GM12878 (cell line): ENCODE measurements around the gene CFAP45. TPM values are rescaled to one million over a fixed set of nuclear protein-coding genes. Genes with fewer than 3 reads are reported as not detected.

Source experiments
- ATF7 ChIP-seq: fragments of 450-650 bp; IDR thresholded peaks from 2 replicates; pipeline ENCODE4 v1.6.1; 2016; ENCODE audit warnings: low read depth, mild to moderate bottlenecking
- CBFB ChIP-seq: IDR thresholded peaks from 2 replicates; pipeline ENCODE4 v1.6.1; 2016; ENCODE audit warnings: antibody characterized with exemption, low read depth
- EZH2 ChIP-seq: IDR thresholded peaks from 2 replicates; pipeline ENCODE4 v1.6.1; 2012; ENCODE audit warnings: low read depth, mild to moderate bottlenecking, control low read depth, inconsistent platforms, low read length, borderline replicate concordance; ENCODE audit not compliant: control insufficient read depth
- FOXM1 ChIP-seq: IDR thresholded peaks from 2 replicates; pipeline ENCODE4 v1.6.1; 2012; ENCODE audit warnings: low read depth, mild to moderate bottlenecking, inconsistent platforms, low read length, moderate library complexity
- HSF1 ChIP-seq: fragments of 150-350 bp; IDR thresholded peaks from 2 replicates; pipeline ENCODE4 v1.6.1; 2014; ENCODE audit warnings: mild to moderate bottlenecking, low read depth, low read length
- IKZF1 ChIP-seq: fragments of 450-650 bp; conservative IDR thresholded peaks from 2 replicates; pipeline ENCODE4 v1.6.1; 2017; ENCODE audit warnings: antibody characterized with exemption, mild to moderate bottlenecking
- KLF5 ChIP-seq: fragments of 450-650 bp; IDR thresholded peaks from 2 replicates; pipeline ENCODE4 v1.6.1; 2014; ENCODE audit warnings: mild to moderate bottlenecking; ENCODE audit not compliant: partially characterized antibody
- NBN ChIP-seq: fragments of 450-650 bp; IDR thresholded peaks from 2 replicates; pipeline ENCODE4 v1.6.1; 2016
- NR2F1 ChIP-seq: fragments of 450-650 bp; conservative IDR thresholded peaks from 2 replicates; pipeline ENCODE4 v1.6.1; 2017; ENCODE audit warnings: mild to moderate bottlenecking
- SMAD5 ChIP-seq: IDR thresholded peaks from 2 replicates; pipeline ENCODE4 v1.6.1; 2016; ENCODE audit warnings: antibody characterized with exemption, low read depth
- polyA plus RNA-seq, 11 experiments: library from polyadenylated mRNA; depleted of rRNA in 4 of 11; unstranded in 6 of 11; stranded (reverse) in 5 of 11; fragments of >200 nt; fragmentation: Nextera tagmentation in 4 of 11; fragmentation: Illumina TruSeq in 1 of 11; extraction: Ambion mirVana in 4 of 11; extraction: Trizol in 1 of 11; gene quantifications; 1 replicate in 1 of 11; 2 replicates in 10 of 11; pipeline versions ENCODE4 v1.2.1 to v1.2.3, GENCODE V29; 2011 to 2016; ENCODE audit warnings: inconsistent platforms in 2 of 11, missing spikeins in 2 of 11, low read depth in 1 of 11
- total RNA-seq, 4 experiments: library from RNA; depleted of rRNA in 3 of 4; stranded (reverse); fragments of >200 nt in 3 of 4; fragmentation: Illumina TruSeq in 1 of 4; extraction: Trizol in 1 of 4; gene quantifications; 2 replicates each; pipeline versions ENCODE4 v1.2.1 to v1.2.3, GENCODE V29; 2013 to 2021
- TF ChIP-seq, protein P1 (sequence below): fragments of 450-650 bp; IDR thresholded peaks from 2 replicates; pipeline ENCODE4 v1.6.1; 2018; ENCODE audit warnings: mild to moderate bottlenecking, low read depth, moderate library complexity; ENCODE audit not compliant: partially characterized antibody
- TF ChIP-seq, protein P2 (sequence below): fragments of 450-650 bp; IDR thresholded peaks from 2 replicates; pipeline ENCODE4 v1.6.1; 2017; ENCODE audit warnings: low read depth, mild to moderate bottlenecking, moderate library complexity

The CFAP45 gene
- total and polyA plus RNA-seq, 10 of the 15 experiments (the other 5 are each of a cell fraction or from before 2014, with no cell fraction given), result 0.43 to 0.91 (median 0.67) TPM

- no peak for TF ChIP-seq HSF1
- peak; percentile 70 for TF ChIP-seq IKZF1
- TF ChIP-seq CBFB, result peak; percentile 39; the same call in 1 of the 2 replicates
- TF ChIP-seq NBN, result no peak
- no peak for TF ChIP-seq SMAD5
- TF ChIP-seq EZH2, result no peak
- TF ChIP-seq KLF5, result no peak
- peak; percentile 68; the same call in 1 of the 2 replicates for TF ChIP-seq ATF7
- peak; percentile 45; the same call in 1 of the 2 replicates for TF ChIP-seq FOXM1
- TF ChIP-seq, protein P1, sequence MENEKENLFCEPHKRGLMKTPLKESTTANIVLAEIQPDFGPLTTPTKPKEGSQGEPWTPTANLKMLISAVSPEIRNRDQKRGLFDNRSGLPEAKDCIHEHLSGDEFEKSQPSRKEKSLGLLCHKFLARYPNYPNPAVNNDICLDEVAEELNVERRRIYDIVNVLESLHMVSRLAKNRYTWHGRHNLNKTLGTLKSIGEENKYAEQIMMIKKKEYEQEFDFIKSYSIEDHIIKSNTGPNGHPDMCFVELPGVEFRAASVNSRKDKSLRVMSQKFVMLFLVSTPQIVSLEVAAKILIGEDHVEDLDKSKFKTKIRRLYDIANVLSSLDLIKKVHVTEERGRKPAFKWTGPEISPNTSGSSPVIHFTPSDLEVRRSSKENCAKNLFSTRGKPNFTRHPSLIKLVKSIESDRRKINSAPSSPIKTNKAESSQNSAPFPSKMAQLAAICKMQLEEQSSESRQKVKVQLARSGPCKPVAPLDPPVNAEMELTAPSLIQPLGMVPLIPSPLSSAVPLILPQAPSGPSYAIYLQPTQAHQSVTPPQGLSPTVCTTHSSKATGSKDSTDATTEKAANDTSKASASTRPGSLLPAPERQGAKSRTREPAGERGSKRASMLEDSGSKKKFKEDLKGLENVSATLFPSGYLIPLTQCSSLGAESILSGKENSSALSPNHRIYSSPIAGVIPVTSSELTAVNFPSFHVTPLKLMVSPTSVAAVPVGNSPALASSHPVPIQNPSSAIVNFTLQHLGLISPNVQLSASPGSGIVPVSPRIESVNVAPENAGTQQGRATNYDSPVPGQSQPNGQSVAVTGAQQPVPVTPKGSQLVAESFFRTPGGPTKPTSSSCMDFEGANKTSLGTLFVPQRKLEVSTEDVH, result no peak
- TF ChIP-seq, protein P2, sequence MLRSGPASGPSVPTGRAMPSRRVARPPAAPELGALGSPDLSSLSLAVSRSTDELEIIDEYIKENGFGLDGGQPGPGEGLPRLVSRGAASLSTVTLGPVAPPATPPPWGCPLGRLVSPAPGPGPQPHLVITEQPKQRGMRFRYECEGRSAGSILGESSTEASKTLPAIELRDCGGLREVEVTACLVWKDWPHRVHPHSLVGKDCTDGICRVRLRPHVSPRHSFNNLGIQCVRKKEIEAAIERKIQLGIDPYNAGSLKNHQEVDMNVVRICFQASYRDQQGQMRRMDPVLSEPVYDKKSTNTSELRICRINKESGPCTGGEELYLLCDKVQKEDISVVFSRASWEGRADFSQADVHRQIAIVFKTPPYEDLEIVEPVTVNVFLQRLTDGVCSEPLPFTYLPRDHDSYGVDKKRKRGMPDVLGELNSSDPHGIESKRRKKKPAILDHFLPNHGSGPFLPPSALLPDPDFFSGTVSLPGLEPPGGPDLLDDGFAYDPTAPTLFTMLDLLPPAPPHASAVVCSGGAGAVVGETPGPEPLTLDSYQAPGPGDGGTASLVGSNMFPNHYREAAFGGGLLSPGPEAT, result peak; percentile 69; the same call in 1 of the 2 replicates
- peak; percentile 49 for TF ChIP-seq NR2F1
These were observed 28.0 kb upstream of the CFAP45 start (continued) for GRCh38 chr1:159927849-159928431.
